HG03175 (cell line): ENCODE data around the gene SLC24A4.

Source experiments
- ATAC-seq: cut with Tn5 transposase; IDR thresholded peaks from one replicate; pipeline ENCODE4 v1.9.1; 2021; ENCODE audit warnings: mild to moderate bottlenecking, moderate library complexity; ENCODE audit not compliant: unreplicated experiment

Gene SLC24A4

GRCh38 chr14:92430686-92431085 is 107.7 kb downstream of the SLC24A4 start:
- no peak for ATAC-seq

- ATAC-seq: no peak
Observed at GRCh38 chr14:92431199-92431725, 108.3 kb downstream of the SLC24A4 start.

GRCh38 chr14:92433407-92433806 is 110.4 kb downstream of the SLC24A4 start:
- no peak for ATAC-seq

GRCh38 chr14:92435154-92435553 is 112.2 kb downstream of the SLC24A4 start:
- ATAC-seq: no peak

GRCh38 chr14:92436115-92436776 is 113.3 kb downstream of the SLC24A4 start:
- ATAC-seq: no peak

- ATAC-seq: no peak
Observed at GRCh38 chr14:92437309-92437708, 114.3 kb downstream of the SLC24A4 start.

- ATAC-seq: no peak
Observed at GRCh38 chr14:92437729-92438285, 114.8 kb downstream of the SLC24A4 start.

- no peak for ATAC-seq
Observed at GRCh38 chr14:92439537-92440344, 116.8 kb downstream of the SLC24A4 start.

- no peak for ATAC-seq
Observed at GRCh38 chr14:92440345-92441003, 117.5 kb downstream of the SLC24A4 start.

- ATAC-seq: no peak
Observed at GRCh38 chr14:92441751-92442504, 119.0 kb downstream of the SLC24A4 start.

- no peak for ATAC-seq
Observed at GRCh38 chr14:92443167-92443566, 120.2 kb downstream of the SLC24A4 start.

GRCh38 chr14:92443741-92444140 is 120.8 kb downstream of the SLC24A4 start:
- ATAC-seq: no peak

- no peak for ATAC-seq
Observed at GRCh38 chr14:92446771-92447170, 123.8 kb downstream of the SLC24A4 start.

- no peak for ATAC-seq
Observed at GRCh38 chr14:92447416-92448197, 124.6 kb downstream of the SLC24A4 start.

- no peak for ATAC-seq
Observed at GRCh38 chr14:92448786-92449185, 125.8 kb downstream of the SLC24A4 start.

- no peak for ATAC-seq
Observed at GRCh38 chr14:92449404-92450181, 126.6 kb downstream of the SLC24A4 start.

GRCh38 chr14:92450351-92451070 is 127.5 kb downstream of the SLC24A4 start:
- no peak for ATAC-seq

- no peak for ATAC-seq
Observed at GRCh38 chr14:92451245-92451644, 128.3 kb downstream of the SLC24A4 start.
